Stomach (tissue), 9 donors: ENCODE measurements around the gene MED13L. TPM values are rescaled to one million over a fixed set of nuclear protein-coding genes. Genes with fewer than 3 reads are reported as not detected.

Source experiments
- DNase-seq, 2 donors: peaks; one replicate each; pipeline versions ENCODE4 v3.0.0 to v3.0.0-alpha.2; 2013 to 2019
- H3K27ac ChIP-seq, 5 donors: fragments of 200-600 bp in 4 of 5; sonication (generic) in 4 of 5; one replicate each; pipeline ENCODE4 v1.5.1; 2013 to 2019; ENCODE audit warnings: mild to moderate bottlenecking in 1 of 5, moderate library complexity in 1 of 5
- H3K27me3 ChIP-seq, 3 donors: fragments of 200-600 bp; sonication (generic); one replicate each; pipeline ENCODE4 v1.5.1; 2017 to 2019; ENCODE audit warnings: mixed run types in 1 of 3
- H3K36me3 ChIP-seq, 4 donors: fragments of 200-600 bp; sonication (generic); 1 replicate in 3 of 4; 2 replicates in 1 of 4; pipeline ENCODE4 v1.5.1; 2016 to 2019
- H3K4me1 ChIP-seq, 4 donors: fragments of 200-600 bp; sonication (generic); one replicate each; pipeline ENCODE4 v1.5.1; 2016 to 2019
- H3K4me3 ChIP-seq, 4 donors: fragments of 200-600 bp; sonication (generic) in 3 of 4; one replicate each; pipeline ENCODE4 v1.5.1; 2016 to 2019; ENCODE audit warnings: mild to moderate bottlenecking in 1 of 4
- H3K9me3 ChIP-seq, 4 donors: fragments of 200-600 bp; sonication (generic); one replicate each; pipeline ENCODE4 v1.5.1; 2016 to 2019
- CTCF ChIP-seq, 7 experiments: fragments of 450-650 bp in 4 of 7; fragments of 200-600 bp in 3 of 7; sonication (generic) in 3 of 7; IDR thresholded peaks; one replicate each; pipeline ENCODE4 v1.5.1; 2016 to 2019; ENCODE audit warnings: antibody characterized with exemption in 7 of 7, control low read depth in 2 of 7, mild to moderate bottlenecking in 1 of 7
- EP300 ChIP-seq: sonication (generic); formaldehyde crosslinking; IDR thresholded peaks from one replicate; pipeline ENCODE4 v1.6.1; 2017; ENCODE audit warnings: antibody characterized with exemption
- POLR2A ChIP-seq, 4 donors: fragments of 450-650 bp; IDR thresholded peaks; one replicate each; pipeline ENCODE4 v1.6.1; 2016; ENCODE audit warnings: antibody characterized with exemption in 4 of 4, control low read depth in 2 of 4, mild to moderate bottlenecking in 1 of 4, moderate library complexity in 1 of 4
- POLR2AphosphoS5 ChIP-seq, 3 donors: sonication (generic); formaldehyde crosslinking; IDR thresholded peaks; one replicate each; pipeline ENCODE4 v1.6.1; 2016; ENCODE audit warnings: antibody characterized with exemption in 3 of 3
- WGBS, 5 donors: extraction: QIAGEN DNeasy Blood & Tissue Kit in 3 of 5; methylation state at CpG; one replicate each; pipeline versions ENCODE4 v1.1.5 to v1.1.7; 2013 to 2018; 5-methylcytosine and 5-hydroxymethylcytosine counted together
- intact Hi-C: fragments of 100-400 bp; cut with DNase I; formaldehyde crosslinking; loops from one replicate; pipeline ENCODE4 v1.15.1; 2023; ENCODE audit warnings: low total_unique reads
- polyA plus RNA-seq, 3 donors: library from polyadenylated mRNA; stranded (reverse); fragments of 200-250 nt; gene quantifications; one replicate each; pipeline ENCODE4 v1.2.3, GENCODE V29; 2013
- total RNA-seq, 5 donors: library from RNA; depleted of rRNA; stranded (reverse); fragments of >200 nt; gene quantifications; one replicate each; pipeline versions ENCODE4 v1.1.0 to v1.2.3, GENCODE V29; 2014 to 2016
- donor health status: healthy with polysubstance abuse.
- donor health status: Bipolar disorder and iron deficiency.
- donor health status: healthy.

The MED13L gene
- total and polyA plus RNA-seq, 8 donors, result 10.4 to 305 (median 72.7) TPM

- TF ChIP-seq CTCF (IDR thresholded peaks at IDR 0.05), result no peak
- TF ChIP-seq POLR2AphosphoS5 (IDR thresholded peaks at IDR 0.05), result no peak
- no peak for TF ChIP-seq POLR2A (IDR thresholded peaks at IDR 0.05)
- no peak for TF ChIP-seq EP300
- Histone ChIP-seq H3K27me3 (no peaks in the 10 kb centered on the region), H3K4me1 (peaks cover 27 to 99% (median 67%) of the 10 kb centered on the region in 4 donors), H3K4me3 (no peak overlapping the region), H3K27ac (no peak overlapping the region), H3K9me3 (no peaks in the 10 kb centered on the region), H3K36me3 (no peaks in the 10 kb centered on the region)
- intact Hi-C loops, result no loop called here
- peak in 1 of 2 donors; percentile 53 for DNase-seq
- WGBS, 5 donors, result 78 to 90% (median 87%) methylated on average over 9 of the region's 9 CpGs
These were observed 17.5 kb downstream of the MED13L start for GRCh38 chr12:116259800-116260577.

GRCh38 chr12:116257826-116258225 is 19.7 kb downstream of the MED13L start:
- Histone ChIP-seq H3K9me3 (no peaks in the 10 kb centered on the region), H3K27me3 (no peaks in the 10 kb centered on the region), H3K27ac (peak overlapping the region in 4 of 5 donors; percentile 25 to 54 (median 39)), H3K4me1 (peaks cover 18 to 97% (median 54%) of the 10 kb centered on the region in 4 donors), H3K4me3 (no peak overlapping the region), H3K36me3 (no peaks in the 10 kb centered on the region)
- WGBS, 5 donors, result 31 to 64% (median 55%) methylated on average over 3 of the region's 3 CpGs
- TF ChIP-seq EP300 (no peak), POLR2A (IDR thresholded peaks at IDR 0.05) (no peak), CTCF (IDR thresholded peaks at IDR 0.05) (no peak), POLR2AphosphoS5 (IDR thresholded peaks at IDR 0.05) (no peak)
- DNase-seq, result no peak
- intact Hi-C loops, result no loop called here

- Histone ChIP-seq H3K4me3 (no peak overlapping the region), H3K27ac (peak overlapping the region in 4 of 5 donors; percentile 10 to 54 (median 36)), H3K27me3 (no peaks in the 10 kb centered on the region), H3K4me1 (peaks cover 18 to 93% (median 51%) of the 10 kb centered on the region in 4 donors), H3K9me3 (no peaks in the 10 kb centered on the region), H3K36me3 (no peaks in the 10 kb centered on the region)
- intact Hi-C loops, result no loop called here
- peak in 1 of 2 donors; percentile 72 for DNase-seq
- TF ChIP-seq POLR2AphosphoS5 (IDR thresholded peaks at IDR 0.05), result peak in 2 of 3 donors; percentile 52 to 57
- no peak for TF ChIP-seq EP300
- no peak for TF ChIP-seq CTCF (IDR thresholded peaks at IDR 0.05)
- WGBS, 5 donors, result 24 to 34% (median 32%) methylated on average over 3 of the region's 3 CpGs
These were observed 20.3 kb downstream of the MED13L start for GRCh38 chr12:116257215-116257614.

- H3K36me3 ChIP-seq, result no peaks in the 10 kb centered on the region
- H3K27me3 ChIP-seq, result no peaks in the 10 kb centered on the region
- peaks cover 32 to 63% (median 42%) of the 10 kb centered on the region in 4 donors for H3K4me1 ChIP-seq
- H3K27ac ChIP-seq, result no peak overlapping the region
- WGBS, 5 donors, result 95 to 100% (median 97%) methylated on average over 2 of the region's 2 CpGs
- no peak overlapping the region for H3K4me3 ChIP-seq
- TF ChIP-seq POLR2A (IDR thresholded peaks at IDR 0.05) (no peak), POLR2AphosphoS5 (IDR thresholded peaks at IDR 0.05) (no peak), CTCF (IDR thresholded peaks at IDR 0.05) (no peak), EP300 (no peak)
- intact Hi-C loops, result no loop called here
- peaks cover 0 to 5% (median 0%) of the 10 kb centered on the region in 4 donors for H3K9me3 ChIP-seq
- DNase-seq, result no peak
These were observed 27.6 kb downstream of the MED13L start for GRCh38 chr12:116249938-116250337.
